ENCODE results near the gene KCTD17. TPM values are rescaled to one million over a fixed set of nuclear protein-coding genes. Genes with fewer than 3 reads are reported as not detected.

The KCTD17 gene
- total RNA-seq, 1 donor from 2014 or later = 17.5 TPM

GRCh38 chr22:37036655-37037377 lies 14.7 kb upstream of the KCTD17 start:
- Histone ChIP-seq H3K9ac (no peak overlapping the region), H4K20me1 (ENCODE audit: low read depth) (no peaks in the 10 kb centered on the region), H3K79me2 (ENCODE audit: low read depth) (no peaks in the 10 kb centered on the region), H3F3A (ENCODE audit: low read depth) (no peaks in the 10 kb centered on the region), H3K27me3 (no peaks in the 10 kb centered on the region), H3K36me3 (no peaks in the 10 kb centered on the region), H3K9me3 (ENCODE audit: low read depth) (no peaks in the 10 kb centered on the region), H3K4me3 (no peak overlapping the region), H3K4me1 (no peaks in the 10 kb centered on the region), H3K4me2 (no peak overlapping the region), H3K27ac (no peak overlapping the region), H2AFZ (replicated peaks) (no peak overlapping the region)
- peaks cover 12% of the 10 kb centered on the region for H3K27me3 Mint-ChIP-seq (ENCODE audit: insufficient read depth, low read depth)
- no peak for DNase-seq (ENCODE audit: low spot score)
- H3K9me3 Mint-ChIP-seq = no peaks in the 10 kb centered on the region
- H3K4me1 Mint-ChIP-seq = peaks cover 22% of the 10 kb centered on the region
- no peak overlapping the region for H3K4me3 Mint-ChIP-seq
- H3K27ac Mint-ChIP-seq = no peak overlapping the region
- TF ChIP-seq EZH2 (IDR thresholded peaks at IDR 0.05) = no peak
- TF ChIP-seq CTCF (IDR thresholded peaks at IDR 0.05) = no peak
- TF ChIP-seq EZH2phosphoT487 (IDR thresholded peaks at IDR 0.05) = no peak
- no peaks in the 10 kb centered on the region for H3K36me3 Mint-ChIP-seq

GRCh38 chr22:37037669-37038068 lies 13.9 kb upstream of the KCTD17 start:
- Histone ChIP-seq H3K4me3 (no peak overlapping the region), H3K79me2 (ENCODE audit: low read depth) (no peaks in the 10 kb centered on the region), H2AFZ (replicated peaks) (no peak overlapping the region), H3F3A (ENCODE audit: low read depth) (no peaks in the 10 kb centered on the region), H3K9me3 (ENCODE audit: low read depth) (no peaks in the 10 kb centered on the region), H3K9ac (no peak overlapping the region), H4K20me1 (ENCODE audit: low read depth) (no peaks in the 10 kb centered on the region), H3K27ac (no peak overlapping the region), H3K36me3 (no peaks in the 10 kb centered on the region), H3K4me2 (no peak overlapping the region), H3K4me1 (peaks cover 4% of the 10 kb centered on the region), H3K27me3 (no peaks in the 10 kb centered on the region)
- Mint-ChIP-seq H3K27me3 (ENCODE audit: insufficient read depth, low read depth) (peaks cover 12% of the 10 kb centered on the region), H3K4me3 (no peak overlapping the region), H3K36me3 (no peaks in the 10 kb centered on the region), H3K9me3 (no peaks in the 10 kb centered on the region), H3K4me1 (peaks cover 28% of the 10 kb centered on the region), H3K27ac (no peak overlapping the region)
- TF ChIP-seq EZH2 (IDR thresholded peaks at IDR 0.05) = no peak
- no peak for TF ChIP-seq CTCF (IDR thresholded peaks at IDR 0.05)
- TF ChIP-seq EZH2phosphoT487 (IDR thresholded peaks at IDR 0.05) = no peak
- no peak for DNase-seq (ENCODE audit: low spot score)

- H3K27ac ChIP-seq = no peak overlapping the region
- Mint-ChIP-seq H3K27ac (no peak overlapping the region), H3K4me1 (peaks cover 26% of the 10 kb centered on the region), H3K4me3 (no peak overlapping the region), H3K36me3 (no peaks in the 10 kb centered on the region), H3K27me3 (ENCODE audit: insufficient read depth, low read depth) (peaks cover 17% of the 10 kb centered on the region), H3K9me3 (no peaks in the 10 kb centered on the region)
- H3K27me3 ChIP-seq = no peaks in the 10 kb centered on the region
- H3K4me2 ChIP-seq = no peak overlapping the region
- H2AFZ ChIP-seq (replicated peaks) = no peak overlapping the region
- no peaks in the 10 kb centered on the region for H3K79me2 ChIP-seq (ENCODE audit: low read depth)
- no peaks in the 10 kb centered on the region for H3K9me3 ChIP-seq (ENCODE audit: low read depth)
- no peak overlapping the region for H3K4me3 ChIP-seq
- TF ChIP-seq EZH2 (IDR thresholded peaks at IDR 0.05) (no peak), EZH2phosphoT487 (IDR thresholded peaks at IDR 0.05) (no peak), CTCF (IDR thresholded peaks at IDR 0.05) (no peak)
- H3K36me3 ChIP-seq = no peaks in the 10 kb centered on the region
- DNase-seq (ENCODE audit: low spot score) = no peak
- no peaks in the 10 kb centered on the region for H3F3A ChIP-seq (ENCODE audit: low read depth)
- H4K20me1 ChIP-seq (ENCODE audit: low read depth) = no peaks in the 10 kb centered on the region
- H3K9ac ChIP-seq = no peak overlapping the region
- peaks cover 12% of the 10 kb centered on the region for H3K4me1 ChIP-seq
Observed at GRCh38 chr22:37039466-37039865, 12.1 kb upstream of the KCTD17 start.
